MM.1S (cell line): Measurements from ENCODE around the gene RBMS2.

Experiments used
- CTCF ChIP-seq: fragments of 300-600 bp; sonication (generic); IDR thresholded peaks from 2 replicates; pipeline ENCODE4 v1.5.1; 2016; ENCODE audit warnings: antibody characterized with exemption, low read length, mixed read lengths
- EZH2 ChIP-seq: fragments of 300-600 bp; sonication (generic); optimal IDR thresholded peaks from 2 replicates; pipeline ENCODE3; 2017; ENCODE audit warnings: low read depth, mild to moderate bottlenecking, antibody characterized with exemption, low read length, mixed read lengths
- EZH2phosphoT487 ChIP-seq: fragments of 300-600 bp; sonication (generic); IDR thresholded peaks from 2 replicates; pipeline ENCODE4 v1.6.1; 2018; ENCODE audit warnings: antibody characterized with exemption, low read length

GRCh38 chr12:56520506-56520905 lies 1.1 kb upstream of the RBMS2 start:
- TF ChIP-seq CTCF: no peak
- no peak for TF ChIP-seq EZH2
- TF ChIP-seq EZH2phosphoT487: no peak
